ENCODE results near the gene HOXA4. TPM values are rescaled to one million over a fixed set of nuclear protein-coding genes. Genes with fewer than 3 reads are reported as not detected.

HOXA4 gene
- total RNA-seq, 1 experiment from 2014 or later: 2.3 TPM

DNA sequence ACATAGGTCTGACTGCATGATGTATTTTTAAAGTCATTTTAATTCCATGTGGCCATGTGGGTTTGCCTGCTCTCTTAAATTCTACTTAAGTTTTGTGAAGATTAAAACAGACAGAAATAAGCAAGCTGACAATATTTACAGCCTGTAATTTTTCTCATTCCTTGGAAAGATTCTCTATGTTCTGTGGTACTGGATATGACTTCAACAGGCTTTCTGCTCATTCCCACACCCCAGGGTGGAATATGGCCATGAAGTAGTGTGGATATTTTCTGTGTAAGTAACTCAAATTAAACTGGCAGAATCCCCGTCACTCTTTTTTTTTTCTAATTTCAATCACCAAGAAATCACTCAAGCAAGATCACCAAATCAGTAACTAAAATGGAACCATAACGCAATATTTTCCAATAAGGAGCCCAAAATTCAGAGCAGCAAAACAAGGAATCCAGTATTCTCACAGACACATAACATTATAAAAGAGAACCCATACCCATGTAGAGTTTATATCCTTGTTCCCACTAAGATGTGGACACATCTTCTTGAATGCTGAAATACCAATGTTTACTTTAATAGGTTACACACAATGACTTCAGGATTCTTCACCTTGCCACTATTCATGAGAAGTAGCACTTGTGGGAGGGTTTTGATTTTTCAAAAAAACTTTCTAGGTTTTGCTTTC, 7.2 kb upstream of the HOXA4 start:
- Histone ChIP-seq H3F3A (ENCODE audit: low read length, unreplicated experiment) (no peaks in the 10 kb centered on the region), H3K9me2 (replicated peaks; ENCODE audit: low read length) (no peaks in the 10 kb centered on the region), H3K27me3 (ENCODE audit: low read length) (no peaks in the 10 kb centered on the region), H3K4me2 (ENCODE audit: low read length) (no peak overlapping the region), H3K79me2 (ENCODE audit: low read length) (peaks cover 11% of the 10 kb centered on the region), H4K20me1 (ENCODE audit: low read length) (no peaks in the 10 kb centered on the region), H3K27ac (ENCODE audit: low read length) (no peak overlapping the region), H2AFZ (ENCODE audit: low read length) (no peak overlapping the region), H3K9me3 (ENCODE audit: low read length) (no peaks in the 10 kb centered on the region), H3K36me3 (ENCODE audit: low read depth, low read length) (no peaks in the 10 kb centered on the region; the same call in 1 of the 2 replicates), H3K4me3 (ENCODE audit: low read length) (no peak overlapping the region), H3K4me1 (ENCODE audit: insufficient read depth, low read length) (peaks cover 31% of the 10 kb centered on the region), H3K9ac (ENCODE audit: low read length) (no peak overlapping the region)
- TF ChIP-seq, protein P1, sequence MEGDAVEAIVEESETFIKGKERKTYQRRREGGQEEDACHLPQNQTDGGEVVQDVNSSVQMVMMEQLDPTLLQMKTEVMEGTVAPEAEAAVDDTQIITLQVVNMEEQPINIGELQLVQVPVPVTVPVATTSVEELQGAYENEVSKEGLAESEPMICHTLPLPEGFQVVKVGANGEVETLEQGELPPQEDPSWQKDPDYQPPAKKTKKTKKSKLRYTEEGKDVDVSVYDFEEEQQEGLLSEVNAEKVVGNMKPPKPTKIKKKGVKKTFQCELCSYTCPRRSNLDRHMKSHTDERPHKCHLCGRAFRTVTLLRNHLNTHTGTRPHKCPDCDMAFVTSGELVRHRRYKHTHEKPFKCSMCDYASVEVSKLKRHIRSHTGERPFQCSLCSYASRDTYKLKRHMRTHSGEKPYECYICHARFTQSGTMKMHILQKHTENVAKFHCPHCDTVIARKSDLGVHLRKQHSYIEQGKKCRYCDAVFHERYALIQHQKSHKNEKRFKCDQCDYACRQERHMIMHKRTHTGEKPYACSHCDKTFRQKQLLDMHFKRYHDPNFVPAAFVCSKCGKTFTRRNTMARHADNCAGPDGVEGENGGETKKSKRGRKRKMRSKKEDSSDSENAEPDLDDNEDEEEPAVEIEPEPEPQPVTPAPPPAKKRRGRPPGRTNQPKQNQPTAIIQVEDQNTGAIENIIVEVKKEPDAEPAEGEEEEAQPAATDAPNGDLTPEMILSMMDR (conservative IDR thresholded peaks at IDR 0.05; ENCODE audit: low read depth, low read length): no peak
- no peak for TF ChIP-seq EZH2phosphoT487 (IDR thresholded peaks at IDR 0.05; ENCODE audit: borderline replicate concordance, low read length)
- TF ChIP-seq EZH2 (IDR thresholded peaks at IDR 0.05; ENCODE audit: low read length, unreplicated experiment): no peak
- BruUV-seq (replicated peaks): no TSS peak
- ChIA-PET POLR2A (ENCODE audit: unreplicated experiment) (no interaction called here), CTCF (no interaction called here)
- intact Hi-C loops (cut with micrococcal nuclease): no loop called here
- ATAC-seq (no peak), DNase-seq (no peak)

DNA sequence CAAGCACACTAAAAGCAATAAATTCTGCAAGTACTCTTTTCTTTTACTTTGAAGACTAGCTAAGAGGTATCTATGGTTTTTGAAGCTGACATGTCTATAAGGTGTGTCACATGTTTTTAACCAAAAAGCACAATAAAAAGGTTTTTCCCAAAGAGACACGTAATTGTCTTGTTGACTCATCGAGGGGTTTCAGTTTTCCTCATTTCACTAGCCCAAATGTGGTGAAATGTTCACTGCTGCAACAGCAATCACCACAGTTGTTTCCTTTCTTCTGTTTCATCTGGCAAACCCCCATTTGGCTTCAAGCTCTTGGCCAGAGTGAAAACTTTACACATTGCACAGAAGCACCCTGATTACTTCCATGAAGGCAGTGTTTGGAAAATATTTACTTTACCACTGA, 3.8 kb upstream of the HOXA4 start:
- Histone ChIP-seq H3K79me2 (ENCODE audit: low read length) (peaks cover 34% of the 10 kb centered on the region), H3K9ac (ENCODE audit: low read length) (peak overlapping the region; percentile 15; the same call in 1 of the 2 replicates), H3K27ac (ENCODE audit: low read length) (peak overlapping the region; percentile 87), H3K4me3 (ENCODE audit: low read length) (no peak overlapping the region), H3K27me3 (ENCODE audit: low read length) (no peaks in the 10 kb centered on the region), H3F3A (ENCODE audit: low read length, unreplicated experiment) (no peaks in the 10 kb centered on the region), H2AFZ (ENCODE audit: low read length) (no peak overlapping the region), H3K4me2 (ENCODE audit: low read length) (peak overlapping the region; percentile 64), H3K9me3 (ENCODE audit: low read length) (no peaks in the 10 kb centered on the region), H3K9me2 (replicated peaks; ENCODE audit: low read length) (no peaks in the 10 kb centered on the region), H4K20me1 (ENCODE audit: low read length) (no peaks in the 10 kb centered on the region), H3K4me1 (ENCODE audit: insufficient read depth, low read length) (peaks cover 45% of the 10 kb centered on the region), H3K36me3 (ENCODE audit: low read depth, low read length) (no peaks in the 10 kb centered on the region)
- TF ChIP-seq, protein P1 (conservative IDR thresholded peaks at IDR 0.05; ENCODE audit: low read depth, low read length): no peak
- TF ChIP-seq EZH2 (IDR thresholded peaks at IDR 0.05; ENCODE audit: low read length, unreplicated experiment): no peak
- TF ChIP-seq EZH2phosphoT487 (IDR thresholded peaks at IDR 0.05; ENCODE audit: borderline replicate concordance, low read length): no peak
- intact Hi-C loops (cut with micrococcal nuclease): loop anchor here (1.0 to 2.0 kb wide), 3 partner anchors 15 to 36 kb away; no protein-coding TSS in a partner anchor
- ATAC-seq: peak; percentile 53
- ChIA-PET POLR2A (ENCODE audit: unreplicated experiment) (interaction anchor here (0.5 to 1.5 kb wide), 7 partner anchors 14 to 997 kb away, joined by 3 to 21 read pairs (median 6); no protein-coding TSS in a partner anchor), CTCF (interaction anchor here (0.6 to 1.2 kb wide), 4 partner anchors 26 to 769 kb away, joined by 3 to 8 read pairs (median 4); no protein-coding TSS in a partner anchor)
- BruUV-seq (replicated peaks): no TSS peak
- peak; percentile 89 for DNase-seq
